Endodermal cell (in vitro differentiated cells): ENCODE results near the gene OTOF. TPM values are rescaled to one million over a fixed set of nuclear protein-coding genes. Genes with fewer than 3 reads are reported as not detected.

ENCODE experiments used
- DNase-seq: peaks from one replicate; pipeline ENCODE4 v3.0.0-alpha.2; 2017
- H3K27ac ChIP-seq: 2 replicates; pipeline ENCODE4 v1.5.1; 2013; ENCODE audit warnings: mild to moderate bottlenecking, low read depth, low read length, moderate library complexity
- H3K27me3 ChIP-seq: 2 replicates; pipeline ENCODE4 v1.6.1; 2013; ENCODE audit warnings: mild to moderate bottlenecking, low read length, moderate library complexity; ENCODE audit not compliant: insufficient read depth, control insufficient read depth, poor library complexity, severe bottlenecking
- H3K36me3 ChIP-seq: 2 replicates; pipeline ENCODE4 v1.7.0; 2013; ENCODE audit warnings: mild to moderate bottlenecking, low read length, moderate library complexity; ENCODE audit not compliant: control insufficient read depth, insufficient read depth
- H3K4me1 ChIP-seq: one replicate; pipeline ENCODE4 v1.7.0; 2013; ENCODE audit warnings: low read length; ENCODE audit not compliant: control insufficient read depth, insufficient read depth
- H3K4me3 ChIP-seq: 2 replicates; pipeline ENCODE4 v1.5.1; 2013; ENCODE audit warnings: mild to moderate bottlenecking, low read length, moderate library complexity
- H3K9ac ChIP-seq: 2 replicates; pipeline ENCODE4 v1.6.1; 2013; ENCODE audit warnings: mild to moderate bottlenecking, low read length, moderate library complexity; ENCODE audit not compliant: poor library complexity, severe bottlenecking; ENCODE audit errors: extremely low read depth
- H3K9me3 ChIP-seq: 2 replicates; pipeline ENCODE4 v1.6.1; 2013; ENCODE audit warnings: mild to moderate bottlenecking, low read length, moderate library complexity; ENCODE audit not compliant: control insufficient read depth
- H3K27ac Mint-ChIP-seq: 2 replicates; pipeline ENCODE4 v1.8.0; 2020; ENCODE audit warnings: mixed read lengths
- H3K27me3 Mint-ChIP-seq: 2 replicates; pipeline ENCODE4 v1.8.0; 2021; ENCODE audit warnings: mild to moderate bottlenecking, mixed read lengths; ENCODE audit not compliant: insufficient read depth
- H3K36me3 Mint-ChIP-seq: 2 replicates; pipeline ENCODE4 v1.8.0; 2020; ENCODE audit warnings: low read depth, mixed read lengths
- H3K4me1 Mint-ChIP-seq: 2 replicates; pipeline ENCODE4 v1.8.0; 2020; ENCODE audit warnings: mixed read lengths
- H3K4me3 Mint-ChIP-seq: 2 replicates; pipeline ENCODE4 v1.8.0; 2020; ENCODE audit warnings: mild to moderate bottlenecking, moderate library complexity, mixed read lengths
- H3K9me3 Mint-ChIP-seq: 2 replicates; pipeline ENCODE4 v1.8.0; 2020; ENCODE audit warnings: mild to moderate bottlenecking, mixed read lengths
- CTCF ChIP-seq: fragments of 200-600 bp; sonication (generic); conservative IDR thresholded peaks from 2 replicates; pipeline ENCODE4 v1.5.0; 2021; ENCODE audit warnings: antibody characterized with exemption, mild to moderate bottlenecking
- WGBS, 2 experiments: methylation state at CpG; one replicate each; pipeline versions ENCODE4 v1.1.5 to v1.1.7; 2013; ENCODE audit warnings: missing lambda C conversion rate in 2 of 2, mixed read lengths in 1 of 2; ENCODE audit not compliant: insufficient coverage in 1 of 2, insufficient read length in 1 of 2; 5-methylcytosine and 5-hydroxymethylcytosine counted together
- total RNA-seq, 2 donors: library from RNA; stranded (reverse); fragmentation: NEBNext Ultra II Directional in 1 of 2; extraction: Animal tissue kit (Norgen Biotek cat#: 25700) in 1 of 2; gene quantifications; 2 replicates in 1 of 2; 3 replicates in 1 of 2; pipeline ENCODE4 v1.2.1, GENCODE V29; 2021

The OTOF gene
- total RNA-seq, 2 donors from 2014 or later, result 1.1 to 1.2 TPM

- no peaks in the 10 kb centered on the region for H3K36me3 ChIP-seq
- H3K4me1 ChIP-seq, result no peaks in the 10 kb centered on the region
- H3K9me3 ChIP-seq, result no peaks in the 10 kb centered on the region
- Mint-ChIP-seq H3K27me3 (peaks cover 5% of the 10 kb centered on the region), H3K27ac (no peak overlapping the region), H3K4me1 (no peaks in the 10 kb centered on the region), H3K36me3 (no peaks in the 10 kb centered on the region), H3K9me3 (peaks cover 5% of the 10 kb centered on the region), H3K4me3 (no peak overlapping the region)
- no peak overlapping the region for H3K27ac ChIP-seq
- DNase-seq, result peak; percentile 39
- TF ChIP-seq CTCF, result no peak
- 90% methylated on average over 6 to 9 of the region's 9 CpGs for WGBS, 2 experiments
- H3K9ac ChIP-seq, result no peak overlapping the region
- no peak overlapping the region for H3K4me3 ChIP-seq
- H3K27me3 ChIP-seq, result no peaks in the 10 kb centered on the region
Observed at GRCh38 chr2:26448651-26449050, 29.3 kb downstream of the OTOF start.

GRCh38 chr2:26444236-26444635 is 33.7 kb downstream of the OTOF start:
- WGBS, 2 experiments, result 91 to 100% methylated on average over 4 to 7 of the region's 7 CpGs
- no peaks in the 10 kb centered on the region for H3K27me3 Mint-ChIP-seq
- no peak overlapping the region for H3K4me3 ChIP-seq

GRCh38 chr2:26442707-26443106 is 35.2 kb downstream of the OTOF start:
- no peak for DNase-seq
- TF ChIP-seq CTCF, result no peak
- H3K9me3 ChIP-seq, result no peaks in the 10 kb centered on the region
- H3K36me3 Mint-ChIP-seq, result no peaks in the 10 kb centered on the region
- H3K9ac ChIP-seq, result no peak overlapping the region
- H3K27ac ChIP-seq, result no peak overlapping the region
- H3K4me1 Mint-ChIP-seq, result peaks cover 13% of the 10 kb centered on the region
- peaks cover 5% of the 10 kb centered on the region for H3K4me1 ChIP-seq
- H3K36me3 ChIP-seq, result no peaks in the 10 kb centered on the region
- H3K27ac Mint-ChIP-seq, result no peak overlapping the region
- peaks cover 3% of the 10 kb centered on the region for H3K27me3 Mint-ChIP-seq
- H3K4me3 ChIP-seq, result no peak overlapping the region
- WGBS, 2 experiments, result 86 to 87% methylated on average over 3 of the region's 3 CpGs
- no peaks in the 10 kb centered on the region for H3K27me3 ChIP-seq
- peaks cover 5% of the 10 kb centered on the region for H3K9me3 Mint-ChIP-seq
- H3K4me3 Mint-ChIP-seq, result no peak overlapping the region

More at GRCh38 chr2:26444236-26444635, 33.7 kb downstream of the OTOF start:
- Histone ChIP-seq H3K27me3 (no peaks in the 10 kb centered on the region), H3K4me1 (peaks cover 3% of the 10 kb centered on the region), H3K9me3 (no peaks in the 10 kb centered on the region), H3K27ac (no peak overlapping the region), H3K36me3 (no peaks in the 10 kb centered on the region), H3K9ac (no peak overlapping the region)
- no peak overlapping the region for H3K27ac Mint-ChIP-seq
- H3K9me3 Mint-ChIP-seq, result peaks cover 5% of the 10 kb centered on the region
- DNase-seq, result no peak
- no peaks in the 10 kb centered on the region for H3K36me3 Mint-ChIP-seq
- TF ChIP-seq CTCF, result no peak
- H3K4me1 Mint-ChIP-seq, result peaks cover 4% of the 10 kb centered on the region
- no peak overlapping the region for H3K4me3 Mint-ChIP-seq
